ENCODE data around the gene FXN. TPM values are rescaled to one million over a fixed set of nuclear protein-coding genes. Genes with fewer than 3 reads are reported as not detected.

The FXN gene
- total RNA-seq, 6 donors from 2014 or later: 1.8 to 16.5 (median 9.0) TPM

DNA sequence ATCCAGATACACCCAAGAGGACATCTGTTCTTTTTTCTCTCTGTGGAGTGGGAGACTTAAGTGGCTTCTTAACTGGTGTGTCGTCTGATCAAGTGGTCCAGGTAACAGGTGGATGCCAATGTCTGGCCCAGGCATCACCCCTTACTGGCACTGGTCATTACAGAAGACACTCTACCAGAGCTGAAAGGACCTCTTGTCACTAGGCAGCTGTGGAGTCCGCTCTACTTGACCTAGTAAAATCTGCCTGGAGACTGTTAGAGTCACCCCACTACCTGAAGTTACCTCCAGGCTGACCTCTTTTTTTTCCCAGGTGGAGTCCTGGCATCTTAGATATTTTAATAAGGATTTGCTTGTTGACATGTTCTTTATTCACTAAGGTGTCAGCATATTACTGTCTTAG is 22.5 kb downstream of the FXN start:
- peak in 1 of 2 donors; percentile 29 for ATAC-seq (ENCODE audit: low FRiP score in 2 of 2)

DNA sequence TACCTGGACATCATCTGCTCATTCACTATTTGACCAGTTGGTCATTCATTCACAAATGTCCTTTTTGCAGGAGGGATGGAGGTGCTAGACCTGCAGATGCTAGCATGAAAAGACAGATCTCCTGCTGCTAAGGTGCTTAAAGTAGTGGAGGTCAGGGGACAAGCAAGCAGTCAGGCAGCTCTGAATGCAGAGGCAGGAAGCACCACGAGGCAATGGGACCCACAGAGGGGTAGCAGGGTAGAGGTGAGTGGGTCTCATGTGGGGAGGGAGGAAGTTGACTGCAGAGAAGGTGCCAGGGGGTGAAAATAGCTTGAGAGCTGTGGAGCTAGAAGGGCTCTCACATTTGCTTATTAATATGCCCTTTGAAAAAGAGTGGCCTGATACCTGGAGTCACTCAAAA is 25.2 kb downstream of the FXN start:
- 14 to 26% methylated on average over 1 of the region's 1 CpG for WGBS, 2 donors
- no peak for ATAC-seq (ENCODE audit: low FRiP score in 2 of 2)
- Histone ChIP-seq H3K4me1 (no peaks in the 10 kb centered on the region), H3K36me3 (peaks cover 0 to 9% (median 2%) of the 10 kb centered on the region in 4 donors), H3K27ac (no peak overlapping the region), H3K9me3 (no peaks in the 10 kb centered on the region), H3K4me3 (no peak overlapping the region), H3K27me3 (no peaks in the 10 kb centered on the region)
- no peak for TF ChIP-seq POLR2A (IDR thresholded peaks at IDR 0.05)
- TF ChIP-seq POLR2AphosphoS5 (IDR thresholded peaks at IDR 0.05): no peak
- TF ChIP-seq EP300 (IDR thresholded peaks at IDR 0.05): no peak
- TF ChIP-seq, protein P1, sequence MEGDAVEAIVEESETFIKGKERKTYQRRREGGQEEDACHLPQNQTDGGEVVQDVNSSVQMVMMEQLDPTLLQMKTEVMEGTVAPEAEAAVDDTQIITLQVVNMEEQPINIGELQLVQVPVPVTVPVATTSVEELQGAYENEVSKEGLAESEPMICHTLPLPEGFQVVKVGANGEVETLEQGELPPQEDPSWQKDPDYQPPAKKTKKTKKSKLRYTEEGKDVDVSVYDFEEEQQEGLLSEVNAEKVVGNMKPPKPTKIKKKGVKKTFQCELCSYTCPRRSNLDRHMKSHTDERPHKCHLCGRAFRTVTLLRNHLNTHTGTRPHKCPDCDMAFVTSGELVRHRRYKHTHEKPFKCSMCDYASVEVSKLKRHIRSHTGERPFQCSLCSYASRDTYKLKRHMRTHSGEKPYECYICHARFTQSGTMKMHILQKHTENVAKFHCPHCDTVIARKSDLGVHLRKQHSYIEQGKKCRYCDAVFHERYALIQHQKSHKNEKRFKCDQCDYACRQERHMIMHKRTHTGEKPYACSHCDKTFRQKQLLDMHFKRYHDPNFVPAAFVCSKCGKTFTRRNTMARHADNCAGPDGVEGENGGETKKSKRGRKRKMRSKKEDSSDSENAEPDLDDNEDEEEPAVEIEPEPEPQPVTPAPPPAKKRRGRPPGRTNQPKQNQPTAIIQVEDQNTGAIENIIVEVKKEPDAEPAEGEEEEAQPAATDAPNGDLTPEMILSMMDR (IDR thresholded peaks at IDR 0.05): no peak
- no peak for DNase-seq

More for the DNA sequence above, 22.5 kb downstream of the FXN start:
- Histone ChIP-seq H3K27me3 (no peaks in the 10 kb centered on the region), H3K27ac (no peak overlapping the region), H3K4me3 (no peak overlapping the region), H3K36me3 (peaks cover 0 to 4% (median 0%) of the 10 kb centered on the region in 4 donors), H3K4me1 (peaks cover 0 to 15% (median 8%) of the 10 kb centered on the region in 4 donors), H3K9me3 (no peaks in the 10 kb centered on the region)
- peak in 1 of 2 donors; percentile 33 for DNase-seq
- TF ChIP-seq POLR2AphosphoS5 (IDR thresholded peaks at IDR 0.05) (peak in 1 of 2 donors; percentile 37), POLR2A (IDR thresholded peaks at IDR 0.05) (no peak), EP300 (IDR thresholded peaks at IDR 0.05) (peak in 2 of 4 donors; percentile 26 to 29)
- TF ChIP-seq, protein P1 (IDR thresholded peaks at IDR 0.05): no peak
- WGBS, 2 donors: 70 to 84% methylated on average over 2 of the region's 2 CpGs

DNA sequence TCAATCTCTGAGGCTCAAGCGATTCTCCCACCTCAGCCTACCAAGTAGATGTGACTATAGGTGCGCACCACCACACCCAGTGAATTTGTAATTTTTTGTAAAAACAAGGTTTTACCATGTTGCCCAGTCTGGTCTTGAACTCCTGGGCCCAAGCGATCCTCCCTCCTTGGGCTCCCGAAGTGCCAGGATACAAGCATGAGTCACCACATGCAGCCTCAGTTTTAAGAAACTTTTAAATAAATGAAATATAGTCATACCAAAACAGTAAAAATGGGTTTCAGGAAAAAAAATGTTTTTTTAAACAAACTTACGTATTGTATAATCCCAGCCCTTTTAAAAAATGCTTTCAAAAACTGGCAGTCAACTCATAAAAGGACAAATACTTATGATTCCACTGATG is 26.6 kb downstream of the FXN start:
- Histone ChIP-seq H3K27me3 (no peaks in the 10 kb centered on the region), H3K27ac (no peak overlapping the region), H3K4me1 (no peaks in the 10 kb centered on the region), H3K9me3 (no peaks in the 10 kb centered on the region), H3K4me3 (no peak overlapping the region), H3K36me3 (peaks cover 0 to 13% (median 2%) of the 10 kb centered on the region in 4 donors)
- ATAC-seq (ENCODE audit: low FRiP score in 2 of 2) (no peak), DNase-seq (no peak)
- no peak for TF ChIP-seq EP300 (IDR thresholded peaks at IDR 0.05)
- TF ChIP-seq POLR2AphosphoS5 (IDR thresholded peaks at IDR 0.05): no peak
- TF ChIP-seq POLR2A (IDR thresholded peaks at IDR 0.05): no peak
- TF ChIP-seq, protein P1 (IDR thresholded peaks at IDR 0.05): no peak
- 95 to 98% methylated on average over 5 of the region's 5 CpGs for WGBS, 2 donors

DNA sequence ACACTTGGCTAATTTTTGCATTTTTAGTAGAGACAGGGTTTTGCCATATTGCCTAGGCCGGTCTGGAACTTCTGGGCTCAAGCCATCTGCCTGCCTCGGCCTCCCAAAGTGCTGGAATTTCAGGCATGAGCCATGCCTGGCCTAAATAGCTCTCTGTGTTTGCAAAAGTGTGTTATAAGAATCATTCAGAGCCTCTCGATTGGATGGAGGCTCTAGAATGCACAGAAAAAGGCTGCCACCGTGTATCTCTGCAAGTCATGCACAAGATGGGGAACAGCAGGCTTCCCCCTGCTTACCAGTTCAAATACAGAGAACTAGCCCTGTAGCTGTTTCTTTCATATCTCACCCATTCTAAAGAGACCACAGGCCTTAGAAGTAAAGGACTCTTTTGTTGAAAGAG is 28.3 kb downstream of the FXN start:
- H3K9me3 ChIP-seq: no peaks in the 10 kb centered on the region
- 49 to 69% methylated on average over 2 to 4 of the region's 4 CpGs for WGBS, 2 donors
- H3K4me1 ChIP-seq: no peaks in the 10 kb centered on the region
- H3K27ac ChIP-seq: no peak overlapping the region
- peaks cover 0 to 23% (median 4%) of the 10 kb centered on the region in 4 donors for H3K36me3 ChIP-seq
- TF ChIP-seq POLR2AphosphoS5 (IDR thresholded peaks at IDR 0.05) (no peak), POLR2A (IDR thresholded peaks at IDR 0.05) (no peak), EP300 (IDR thresholded peaks at IDR 0.05) (no peak)
- TF ChIP-seq, protein P1 (IDR thresholded peaks at IDR 0.05): no peak
- ATAC-seq (ENCODE audit: low FRiP score in 2 of 2) (no peak), DNase-seq (no peak)
- no peak overlapping the region for H3K4me3 ChIP-seq
- H3K27me3 ChIP-seq: no peaks in the 10 kb centered on the region

DNA sequence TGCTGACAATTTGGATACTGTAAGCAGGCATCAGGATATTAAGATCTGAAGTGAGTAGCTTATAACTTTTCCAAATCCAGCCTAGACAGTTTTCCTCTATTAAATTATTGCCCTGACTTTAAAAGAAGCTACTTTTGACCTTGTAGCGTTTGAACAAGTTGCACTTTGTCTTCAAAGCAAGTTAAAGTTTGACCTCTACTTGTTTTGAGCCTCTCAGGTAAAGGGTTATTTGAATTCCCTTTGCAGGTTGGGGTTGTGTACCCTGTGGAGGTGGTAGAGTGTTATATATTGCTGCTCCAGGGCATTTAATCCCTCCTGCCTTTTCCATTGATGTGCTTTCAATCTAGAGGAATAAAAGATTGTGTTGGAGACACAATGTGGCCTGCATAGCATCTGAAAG is 30.1 kb downstream of the FXN start:
- Histone ChIP-seq H3K9me3 (no peaks in the 10 kb centered on the region), H3K4me1 (no peaks in the 10 kb centered on the region), H3K4me3 (no peak overlapping the region), H3K27me3 (no peaks in the 10 kb centered on the region), H3K36me3 (peaks cover 0 to 27% (median 4%) of the 10 kb centered on the region in 4 donors), H3K27ac (no peak overlapping the region)
- 77 to 82% methylated on average over 1 of the region's 1 CpG for WGBS, 2 donors
- DNase-seq (no peak), ATAC-seq (ENCODE audit: low FRiP score in 2 of 2) (no peak)
- TF ChIP-seq POLR2AphosphoS5 (IDR thresholded peaks at IDR 0.05) (no peak), POLR2A (IDR thresholded peaks at IDR 0.05) (no peak), EP300 (IDR thresholded peaks at IDR 0.05) (no peak)
- TF ChIP-seq, protein P1 (IDR thresholded peaks at IDR 0.05): no peak
